HG03558 (cell line): ENCODE measurements around the gene GRIA1.

ENCODE experiments used
- ATAC-seq: cut with Tn5 transposase; IDR thresholded peaks from one replicate; pipeline ENCODE4 v1.9.1; 2021; ENCODE audit warnings: moderate number of reproducible peaks; ENCODE audit not compliant: unreplicated experiment; ENCODE audit errors: extremely low read depth

Gene GRIA1

DNA sequence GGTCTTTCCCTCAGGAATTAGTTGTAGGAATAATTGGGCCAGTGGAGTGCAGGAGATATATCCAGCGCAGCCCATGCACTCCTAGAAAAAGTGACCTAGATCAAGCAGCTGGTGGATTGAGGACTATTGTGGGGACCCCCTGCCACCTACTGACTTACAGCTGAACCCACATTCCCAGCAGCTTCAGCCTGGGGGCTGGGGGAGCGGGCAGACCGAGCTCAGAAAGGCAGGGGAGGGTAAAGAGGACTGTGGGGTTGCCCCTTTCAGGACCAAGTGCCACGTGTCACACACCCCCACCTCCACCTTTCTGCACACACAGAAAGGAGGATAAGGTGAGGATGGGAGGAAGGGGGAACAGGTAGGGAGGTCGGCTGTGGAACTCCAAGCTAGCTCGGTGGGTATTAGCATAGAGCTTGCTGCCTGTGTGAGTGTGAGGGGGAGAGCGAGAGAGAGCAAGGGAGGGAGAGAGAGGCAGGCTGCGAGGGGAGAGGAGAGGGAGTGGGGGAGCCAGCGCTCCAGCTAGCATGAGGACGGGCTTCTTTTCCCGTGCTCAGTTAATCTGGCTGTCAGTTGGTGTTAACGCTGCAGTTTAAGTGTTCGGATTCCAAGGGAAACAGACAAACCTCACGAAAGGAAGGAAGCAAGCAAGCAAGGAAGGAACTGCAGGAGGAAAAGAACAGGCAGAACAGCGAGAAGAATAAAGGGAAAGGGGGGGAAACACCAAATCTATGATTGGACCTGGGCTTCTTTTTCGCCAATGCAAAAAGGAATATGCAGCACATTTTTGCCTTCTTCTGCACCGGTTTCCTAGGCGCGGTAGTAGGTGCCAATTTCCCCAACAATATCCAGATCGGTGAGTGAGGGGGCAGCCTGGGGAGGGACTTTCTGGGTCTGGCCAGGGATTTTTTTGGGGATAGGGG lies at the start of gene GRIA1:
TSS of gene GRIA1 (plus strand) at position 553 of the 920 bp plus-strand sequence.
- no peak for ATAC-seq

DNA sequence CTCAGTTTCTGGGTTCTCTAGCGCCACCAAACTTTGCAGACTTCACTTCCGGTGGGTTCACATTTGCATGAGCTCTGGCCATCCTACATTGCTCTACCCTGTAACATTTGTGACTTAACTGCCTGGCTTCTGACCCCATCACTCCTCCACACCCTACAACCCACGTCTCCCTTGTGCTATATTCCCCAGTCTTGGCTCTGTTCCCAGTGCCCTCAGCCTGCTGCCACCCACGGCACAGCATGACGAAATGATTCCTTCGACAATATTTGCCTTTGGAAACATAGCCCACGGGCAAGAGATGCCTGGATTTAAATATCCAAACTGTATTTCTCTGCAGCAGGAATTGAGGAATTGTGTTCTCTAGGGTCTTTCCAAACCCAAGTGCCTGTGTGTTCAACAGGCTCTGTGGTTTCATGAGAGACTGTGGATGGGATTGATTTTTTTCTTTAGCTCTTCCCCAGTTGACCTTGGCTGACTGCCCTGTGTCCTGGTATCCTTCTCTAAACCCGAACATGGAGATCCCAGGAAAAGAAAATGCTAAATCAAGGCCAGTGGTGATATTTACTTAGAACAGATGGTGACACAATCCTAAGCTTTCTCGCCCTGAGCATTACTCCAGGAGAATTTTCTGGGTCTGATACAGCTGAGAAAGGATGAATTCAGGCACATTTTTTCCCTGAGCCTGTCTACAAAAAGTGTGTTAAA lies 44.4 kb upstream of the GRIA1 start:
- ATAC-seq: no peak

DNA sequence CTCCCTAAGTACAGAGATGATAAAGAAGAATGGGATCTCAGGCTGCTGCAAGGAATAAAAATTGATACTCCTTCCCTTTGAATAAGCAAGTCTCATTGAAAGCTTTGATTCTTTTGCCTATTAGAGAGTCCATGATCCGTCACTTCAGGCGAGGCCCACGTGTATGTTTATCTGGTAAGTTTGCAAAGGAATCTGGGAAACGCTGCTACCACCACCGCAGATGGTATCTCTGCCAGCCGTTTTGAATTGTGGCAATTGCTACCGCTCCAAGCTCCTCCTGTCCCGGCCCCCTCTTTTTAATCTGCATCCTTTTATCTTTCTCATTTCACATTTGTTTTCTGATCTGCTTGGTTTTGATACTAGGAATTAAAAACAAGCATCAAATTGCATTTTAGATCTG lies 42.9 kb upstream of the GRIA1 start:
- no peak for ATAC-seq

DNA sequence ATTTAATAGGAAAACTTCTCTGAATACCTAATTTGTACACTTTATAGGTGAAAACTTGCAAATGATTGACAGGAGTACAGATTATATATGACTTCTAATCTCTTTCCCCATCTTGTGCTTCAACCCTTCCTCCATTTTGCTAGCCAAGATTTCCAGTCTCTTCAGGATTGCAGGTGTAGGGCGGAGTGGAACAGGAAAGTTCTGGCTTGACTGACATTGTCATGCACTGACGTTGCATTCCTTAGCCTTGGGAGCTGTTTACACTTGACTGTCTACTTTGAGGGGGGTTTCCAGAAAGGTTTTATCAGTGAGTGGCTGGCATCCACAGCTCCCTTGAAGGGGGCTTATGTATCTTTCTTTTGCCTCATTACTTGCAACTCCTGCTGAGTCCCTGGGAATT lies 34.1 kb upstream of the GRIA1 start:
- no peak for ATAC-seq

DNA sequence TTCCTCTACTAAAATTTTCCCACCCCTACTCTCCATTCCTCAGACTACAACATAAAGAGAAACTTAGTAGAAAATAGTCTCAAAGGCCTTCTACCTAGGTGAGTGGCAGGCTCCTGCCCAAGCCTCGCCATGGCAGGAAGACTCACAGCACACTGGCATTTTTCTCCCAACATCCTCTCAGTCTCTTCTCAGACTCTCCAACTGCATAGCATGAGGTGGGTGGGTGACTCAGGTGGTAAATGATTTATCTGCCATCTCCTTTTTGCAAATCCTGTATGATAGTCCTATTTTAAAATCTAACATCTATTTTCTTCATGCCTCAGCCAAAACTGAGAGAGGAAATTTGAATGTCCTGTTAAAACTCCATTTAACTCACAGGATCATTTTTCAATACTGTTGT lies 33.5 kb upstream of the GRIA1 start:
- ATAC-seq: no peak

DNA sequence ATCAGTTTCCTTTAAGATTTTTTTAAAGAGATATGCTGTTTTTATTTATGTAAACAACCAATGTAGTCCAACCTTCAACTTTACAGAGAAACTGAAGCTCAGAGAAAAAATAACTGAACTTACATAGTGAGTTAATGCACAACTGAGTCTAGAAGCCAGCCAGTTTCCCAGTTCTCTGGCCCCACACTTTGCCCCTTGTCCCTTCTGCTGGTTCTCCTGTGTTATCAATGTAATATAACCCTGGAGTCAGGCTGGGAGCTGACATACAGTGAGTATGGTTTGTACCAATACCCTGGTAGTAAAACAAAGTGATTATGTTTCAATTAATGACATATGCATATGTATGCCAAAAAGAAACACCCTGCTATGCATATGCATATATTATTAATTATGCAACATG lies 32.2 kb upstream of the GRIA1 start:
- ATAC-seq: no peak

DNA sequence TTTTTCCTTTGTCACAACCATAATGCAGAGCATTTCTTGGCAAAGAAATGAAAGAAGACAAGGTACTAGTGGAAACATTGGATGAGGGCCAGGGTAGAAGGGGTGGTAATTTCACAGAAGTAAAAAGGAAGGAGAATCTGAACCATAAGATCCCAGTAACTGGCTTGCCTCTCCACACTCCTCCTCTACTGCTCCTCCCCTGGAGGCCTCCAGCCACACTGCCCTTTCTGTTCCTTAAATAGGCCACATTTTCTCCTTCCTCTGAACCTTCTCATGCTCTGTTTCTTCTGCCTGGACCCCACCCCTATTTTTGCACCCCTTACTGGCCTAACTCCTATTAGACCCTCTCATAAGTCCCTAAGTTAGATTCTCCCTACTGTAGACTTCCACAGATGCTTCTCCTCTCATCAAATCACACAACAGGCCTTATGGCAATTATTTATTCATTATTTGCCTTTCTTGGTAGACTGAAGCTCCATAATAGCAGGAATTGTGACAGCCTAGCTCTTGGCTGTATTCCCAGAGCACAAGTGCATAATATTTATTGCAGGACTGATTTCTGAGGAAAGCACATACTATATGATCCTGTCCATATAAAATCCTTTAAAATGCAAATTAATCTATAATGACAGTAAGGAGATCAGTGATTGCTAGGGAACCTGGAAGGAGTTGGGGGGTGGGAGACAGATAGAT lies 31.3 kb upstream of the GRIA1 start:
- no peak for ATAC-seq

DNA sequence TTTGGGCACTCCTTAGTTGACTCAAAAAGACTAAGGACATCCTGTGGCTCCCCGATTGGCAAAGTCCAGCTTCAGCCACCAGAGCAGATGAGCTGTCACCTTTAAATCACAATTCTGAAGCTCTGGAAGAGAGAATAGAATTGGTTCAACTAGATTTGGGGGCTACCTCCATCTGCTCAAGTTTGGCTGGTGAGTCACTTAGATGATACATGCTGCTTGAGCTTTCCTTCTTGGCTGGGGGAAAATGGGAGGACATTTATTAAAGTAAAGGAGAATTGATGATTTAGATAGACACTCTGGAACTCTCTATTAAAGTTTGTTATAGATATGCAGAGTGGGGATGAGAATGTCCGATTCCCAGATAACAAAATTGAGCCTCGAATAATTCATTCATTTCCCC lies 30.0 kb upstream of the GRIA1 start:
- no peak for ATAC-seq

DNA sequence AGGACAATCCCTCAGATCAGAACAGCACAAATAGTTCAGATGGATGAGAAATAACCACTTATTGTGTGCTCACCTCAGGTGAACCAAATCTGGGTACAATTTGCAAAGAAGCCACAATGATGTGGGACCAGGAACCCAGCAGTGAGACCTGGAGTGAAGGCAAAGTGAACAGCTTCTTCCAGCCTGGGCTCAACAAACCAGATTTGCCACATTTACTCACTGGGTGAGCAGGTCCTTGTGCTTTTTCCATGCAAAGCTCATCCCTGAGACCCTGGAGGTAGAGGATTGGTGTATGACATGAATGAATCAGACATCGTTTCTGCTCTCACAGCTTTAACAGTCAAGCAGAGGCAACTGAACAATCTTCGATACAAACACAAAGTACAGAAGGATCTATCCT lies 29.1 kb upstream of the GRIA1 start:
- no peak for ATAC-seq

DNA sequence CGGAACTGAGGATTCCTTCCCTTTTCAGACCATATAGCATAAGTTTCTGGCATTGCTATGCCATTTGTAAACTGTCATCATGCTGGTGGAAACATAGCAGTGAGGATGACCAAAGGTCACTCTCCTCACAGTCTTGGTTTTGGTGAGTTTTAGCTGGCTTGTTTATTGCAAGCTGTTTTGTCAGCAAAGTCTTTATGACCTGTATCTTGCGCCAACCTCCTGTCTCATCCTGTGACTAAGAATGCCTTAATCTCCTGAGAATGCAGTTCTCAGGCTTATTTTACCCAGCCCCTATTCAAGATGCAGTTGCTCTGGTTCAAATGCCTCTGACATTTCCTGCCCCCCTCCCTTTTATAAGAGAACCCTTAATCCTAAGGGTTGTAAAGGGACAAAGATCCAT lies 26.7 kb upstream of the GRIA1 start:
- ATAC-seq: no peak

DNA sequence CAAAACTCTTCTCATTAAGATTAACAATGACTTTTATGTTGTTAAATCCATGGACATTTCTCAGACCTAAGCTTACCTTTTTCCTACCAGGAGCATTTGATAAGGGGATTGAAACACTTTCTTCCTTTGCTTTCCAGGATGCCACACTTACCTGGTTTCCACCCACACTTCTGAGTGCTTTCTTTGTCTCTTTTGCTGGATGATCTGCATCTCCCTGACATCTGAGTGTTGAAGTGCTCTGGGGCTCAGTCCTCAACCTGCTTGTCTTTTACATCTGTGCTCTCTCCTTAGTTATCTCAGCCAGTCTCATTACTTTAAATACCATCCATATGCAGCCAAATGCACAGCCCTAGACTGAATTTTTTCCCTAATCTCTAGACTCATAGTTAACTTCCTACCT lies 22.9 kb upstream of the GRIA1 start:
- ATAC-seq: no peak

DNA sequence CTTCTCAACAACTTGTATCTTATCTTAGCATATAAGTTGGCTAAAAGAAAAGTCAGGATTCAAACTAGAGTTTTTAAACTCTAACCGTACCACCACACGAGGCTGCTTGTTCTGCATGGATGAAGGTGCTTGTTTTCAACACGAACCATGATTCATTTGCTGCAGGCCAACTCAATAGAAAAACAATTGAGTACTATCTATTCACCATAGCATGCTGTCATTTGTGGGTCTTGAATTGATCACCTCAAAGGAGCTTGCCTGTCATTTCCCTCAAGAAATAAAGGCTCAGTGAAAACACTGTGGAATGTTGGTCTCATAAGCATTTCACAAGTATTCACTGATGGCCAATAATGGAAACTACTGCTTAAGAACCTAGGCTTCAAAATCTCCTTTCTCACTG lies 21.0 kb upstream of the GRIA1 start:
- ATAC-seq: no peak

DNA sequence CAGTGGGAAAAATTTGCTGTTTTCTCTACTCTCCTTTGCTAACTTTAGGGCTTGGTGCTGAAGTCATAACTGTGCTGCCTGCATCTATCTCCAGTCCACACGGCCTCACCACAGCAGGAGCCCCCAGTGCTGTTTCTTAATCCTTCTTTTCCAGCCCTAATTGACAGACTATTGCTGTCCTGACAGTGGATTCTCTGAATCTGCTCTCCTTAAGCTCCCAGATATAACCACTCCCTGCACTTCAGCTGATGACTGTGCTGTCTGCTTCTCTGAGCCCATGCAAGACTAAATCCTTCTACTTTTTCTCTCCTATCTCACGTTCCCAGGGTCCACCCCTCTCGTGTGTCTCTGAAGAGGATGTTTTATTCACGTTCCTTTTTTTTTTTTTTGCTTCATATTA lies 19.7 kb upstream of the GRIA1 start:
- no peak for ATAC-seq

DNA sequence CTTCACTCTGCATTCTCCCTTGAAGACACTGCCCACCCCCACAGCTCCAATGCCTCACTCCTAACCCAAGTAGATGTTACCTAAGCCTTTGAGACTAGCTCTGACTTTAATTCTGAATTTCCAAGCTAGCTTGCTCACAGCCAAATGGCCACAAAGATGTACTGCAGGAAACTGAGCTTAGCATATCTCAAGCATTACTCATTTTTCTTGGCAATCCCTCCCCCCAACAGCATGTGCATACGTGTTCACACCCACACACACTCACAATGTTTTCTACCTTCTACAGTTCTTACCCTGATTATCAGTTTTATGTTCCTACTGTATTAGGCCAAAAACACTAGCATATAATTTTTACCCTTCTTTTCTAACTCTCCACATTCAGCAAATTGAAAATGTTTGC lies 13.7 kb upstream of the GRIA1 start:
- ATAC-seq: no peak

DNA sequence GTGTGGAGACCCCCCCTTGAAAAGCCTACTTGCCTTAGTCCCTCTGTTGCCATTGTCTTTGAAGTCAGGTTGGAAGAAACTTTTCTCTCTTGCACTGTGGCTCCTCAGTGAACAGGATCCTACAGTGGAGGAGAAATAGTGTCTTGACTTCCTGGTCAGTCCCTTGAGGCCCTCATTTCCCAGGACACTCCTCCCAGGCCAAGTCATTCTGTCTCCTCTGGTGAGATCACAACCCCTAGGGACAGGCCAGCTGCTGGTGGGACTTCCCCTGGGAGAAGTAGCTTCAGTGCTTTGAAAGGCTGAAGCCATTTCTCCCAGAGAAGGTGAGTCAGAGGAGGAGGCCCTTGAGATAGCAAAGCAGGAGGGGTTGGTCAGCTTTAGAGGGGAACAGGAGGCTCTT lies 10.1 kb upstream of the GRIA1 start:
- peak; percentile 88 for ATAC-seq

DNA sequence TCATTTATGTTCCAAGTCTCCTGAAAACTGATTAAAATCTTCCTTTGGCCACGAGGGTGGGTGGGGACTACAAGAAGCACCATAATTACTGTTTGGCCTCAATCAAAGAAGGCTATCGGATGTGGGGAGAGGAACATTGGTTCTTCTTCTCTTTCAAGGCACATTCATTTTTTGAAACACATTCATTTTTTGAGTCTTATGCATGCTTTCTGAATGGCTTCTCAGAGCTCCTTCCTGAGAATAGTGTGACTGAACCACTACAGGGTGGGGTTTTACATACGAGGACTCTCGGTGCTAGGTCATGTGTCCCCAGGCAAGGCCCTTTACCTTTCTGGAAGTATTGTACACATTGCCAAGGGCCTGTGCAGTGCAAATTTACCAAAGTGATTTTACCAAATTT lies 7.0 kb upstream of the GRIA1 start:
- no peak for ATAC-seq

DNA sequence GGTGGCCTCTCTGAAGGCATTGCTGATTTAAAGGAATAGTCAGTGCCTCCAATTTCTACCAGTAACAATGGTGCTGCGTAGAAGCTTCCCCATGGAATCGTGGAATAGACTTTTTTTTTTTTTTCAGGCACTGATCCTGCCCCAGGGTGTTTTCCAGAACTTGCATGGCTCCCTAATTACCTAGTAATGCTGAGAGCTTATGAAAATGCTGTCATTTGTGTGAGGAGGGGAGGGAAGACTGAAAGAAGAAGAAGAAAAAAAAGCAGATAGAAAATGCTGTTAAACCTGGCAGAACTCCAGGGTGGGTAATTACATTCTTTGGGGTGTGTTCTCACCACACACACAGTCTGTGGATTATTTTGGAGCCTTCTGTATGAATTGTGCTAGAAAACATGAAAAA lies 4.8 kb upstream of the GRIA1 start:
- no peak for ATAC-seq

DNA sequence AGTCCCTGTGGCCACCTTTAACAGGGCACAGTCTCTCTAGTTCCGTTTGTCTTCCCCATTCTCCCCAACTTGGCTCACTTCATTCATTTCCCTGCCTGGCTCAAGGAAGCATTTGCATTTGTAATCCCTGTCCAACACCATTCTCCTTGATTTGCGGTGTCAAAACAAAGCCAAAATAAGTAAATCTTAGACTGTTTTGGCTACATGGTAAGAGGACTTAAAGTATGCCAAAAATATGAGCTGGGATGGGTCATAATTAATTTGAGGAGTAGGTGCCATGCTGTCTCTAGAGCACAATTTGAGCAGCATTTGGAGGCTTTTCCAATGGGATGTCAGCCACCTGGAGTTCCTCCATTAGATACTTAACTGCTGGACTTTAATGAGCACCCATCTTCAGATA lies 3.7 kb upstream of the GRIA1 start:
- no peak for ATAC-seq

DNA sequence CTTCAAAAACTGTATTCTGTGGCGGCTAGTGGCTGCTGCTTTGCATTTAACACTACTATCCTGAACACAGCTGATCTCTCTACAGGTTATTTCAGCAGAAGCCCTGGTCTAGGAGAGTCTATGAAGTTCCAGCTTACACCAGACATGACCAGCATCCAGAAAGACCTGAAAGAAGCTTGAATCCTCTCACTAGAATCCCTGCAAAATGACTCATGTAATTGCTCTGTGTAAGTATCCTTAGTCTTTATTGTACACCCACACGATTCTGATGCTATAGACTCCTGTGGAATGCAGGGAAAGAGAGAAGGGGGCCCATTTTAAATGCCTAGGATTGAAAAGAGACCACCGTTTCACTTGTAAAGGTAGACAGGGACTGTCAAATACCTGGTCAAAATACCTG lies 859 bp upstream of the GRIA1 start:
- no peak for ATAC-seq

DNA sequence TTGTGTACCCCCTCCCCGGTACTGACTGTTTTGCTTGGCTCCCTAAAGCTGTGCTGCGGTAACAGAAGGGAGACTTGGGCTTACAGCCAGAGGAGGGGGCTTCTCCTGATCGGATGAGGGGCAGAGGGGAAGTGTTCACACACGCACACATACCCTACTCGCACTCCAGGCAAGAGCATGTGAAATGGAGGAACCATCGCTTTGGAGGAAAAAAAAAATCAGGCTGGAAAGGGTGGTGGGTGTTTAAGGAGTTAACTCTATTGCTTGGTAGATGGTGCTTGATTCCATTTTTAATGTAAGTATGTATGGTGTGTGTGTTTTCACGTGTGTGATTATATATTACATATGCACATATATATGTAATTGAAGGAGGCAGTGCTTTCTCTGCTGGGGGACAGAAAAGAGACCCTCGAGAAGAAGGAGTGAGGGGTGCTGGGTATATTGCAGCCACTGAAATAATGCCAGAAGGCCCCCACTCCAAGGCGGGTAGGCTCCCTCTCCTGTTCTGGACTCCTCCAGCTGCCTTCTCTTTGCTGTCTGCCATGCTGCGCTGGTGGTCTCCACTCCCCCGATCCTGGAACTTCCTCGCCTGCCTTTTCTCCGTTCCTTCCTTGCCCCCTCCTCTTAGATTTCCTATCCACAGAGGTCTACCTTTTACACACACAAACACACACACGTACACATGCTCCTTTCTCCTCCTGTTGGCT lies 721 bp downstream of the GRIA1 start:
- no peak for ATAC-seq

DNA sequence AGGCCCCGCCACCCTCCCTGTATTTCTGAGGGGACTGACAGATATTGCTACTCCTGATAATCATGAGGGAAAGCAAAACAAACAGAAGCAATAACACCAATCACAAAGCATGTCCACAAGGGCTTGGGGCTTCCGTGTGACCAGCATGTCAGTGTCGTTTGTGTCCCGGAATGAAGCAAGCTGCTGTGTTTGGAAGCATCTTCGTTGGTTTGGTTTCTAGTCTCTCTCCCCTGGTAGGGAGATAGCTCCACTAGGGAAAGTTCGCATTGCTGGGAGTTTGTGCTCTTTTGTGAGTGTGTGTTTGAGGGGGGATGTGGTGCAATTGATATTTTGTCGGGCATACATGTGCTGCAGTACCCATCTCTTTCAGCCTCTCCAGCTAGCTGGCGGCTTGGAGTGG lies 1.4 kb downstream of the GRIA1 start:
- ATAC-seq: no peak
